ENCODE measurements around the gene NCK2.
A peak's percentile ranks its signal among the peaks of the same experiment; 100 is the strongest.

The NCK2 gene

DNA sequence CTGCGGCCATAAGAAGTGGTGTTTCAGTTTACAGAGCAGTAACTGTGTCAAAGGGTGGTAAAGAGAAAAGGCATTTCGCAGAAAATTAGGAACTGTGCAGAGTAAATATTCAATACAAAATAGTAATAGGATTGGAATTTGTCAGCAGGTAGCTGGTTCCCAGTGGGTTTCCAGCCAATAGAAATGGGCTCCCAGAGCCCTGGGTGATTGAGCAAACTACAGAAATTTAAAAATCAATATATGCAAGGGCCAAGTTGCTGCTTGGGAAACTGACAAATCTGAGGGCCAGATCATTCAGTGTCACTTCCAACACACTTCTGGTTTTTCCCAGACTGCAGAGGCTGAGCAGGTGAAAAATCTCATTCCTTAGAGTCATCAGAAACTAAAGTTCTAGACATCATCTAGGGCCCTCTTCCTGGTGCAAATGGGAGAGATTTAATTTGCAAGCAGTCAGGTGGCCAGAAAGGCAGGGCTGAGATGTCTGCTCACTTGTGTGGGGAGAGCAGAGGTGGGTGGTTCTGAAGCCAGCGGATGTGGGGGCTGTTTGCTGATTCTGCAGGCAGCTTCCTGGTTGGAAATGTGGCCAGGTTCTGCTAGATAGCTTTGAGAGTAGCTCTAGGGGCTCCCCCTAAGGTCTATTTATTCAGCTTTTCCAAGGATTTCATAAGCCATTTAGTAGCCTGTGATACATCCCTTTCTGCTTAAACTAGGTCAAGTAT lies 182.4 kb downstream of the NCK2 start:
- peak in 2 of 3 experiments; percentile 11 to 57 for DNase-seq (ENCODE audit: low read depth in 3 of 3)

- no peak for DNase-seq (ENCODE audit: low read depth in 3 of 3)
These were observed 183.4 kb downstream of the NCK2 start for GRCh38 chr2:105928086-105928485.

- no peak for DNase-seq (ENCODE audit: low read depth in 3 of 3)
These were observed 183.9 kb downstream of the NCK2 start for GRCh38 chr2:105928563-105928962.

GRCh38 chr2:105929516-105929915 lies 184.8 kb downstream of the NCK2 start:
- DNase-seq (ENCODE audit: low read depth in 3 of 3), result peak in 1 of 3 experiments; percentile 27

- DNase-seq (ENCODE audit: low read depth in 3 of 3), result no peak
These were observed 187.9 kb downstream of the NCK2 start for GRCh38 chr2:105932582-105932981.

DNA sequence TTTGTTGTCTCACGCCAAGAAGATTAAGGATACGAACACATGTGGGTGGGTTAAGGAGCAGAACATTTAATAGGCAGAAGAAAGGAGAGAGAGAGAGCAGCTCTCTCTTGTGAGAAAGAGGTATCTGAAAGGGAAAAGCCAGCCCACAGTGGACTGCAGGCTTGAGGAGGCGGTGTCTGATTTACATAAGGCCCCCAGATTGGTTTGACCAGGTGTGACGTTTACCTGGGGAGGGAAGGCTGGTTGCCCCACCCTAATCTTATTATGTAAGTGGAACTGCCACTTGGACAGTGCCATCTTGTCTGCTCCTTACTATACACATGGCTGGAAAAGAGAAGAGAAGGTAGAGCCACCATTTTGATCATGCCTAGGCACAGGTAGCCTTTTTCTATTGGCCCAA lies 189.2 kb downstream of the NCK2 start:
- no peak for DNase-seq (ENCODE audit: low read depth in 3 of 3)

DNA sequence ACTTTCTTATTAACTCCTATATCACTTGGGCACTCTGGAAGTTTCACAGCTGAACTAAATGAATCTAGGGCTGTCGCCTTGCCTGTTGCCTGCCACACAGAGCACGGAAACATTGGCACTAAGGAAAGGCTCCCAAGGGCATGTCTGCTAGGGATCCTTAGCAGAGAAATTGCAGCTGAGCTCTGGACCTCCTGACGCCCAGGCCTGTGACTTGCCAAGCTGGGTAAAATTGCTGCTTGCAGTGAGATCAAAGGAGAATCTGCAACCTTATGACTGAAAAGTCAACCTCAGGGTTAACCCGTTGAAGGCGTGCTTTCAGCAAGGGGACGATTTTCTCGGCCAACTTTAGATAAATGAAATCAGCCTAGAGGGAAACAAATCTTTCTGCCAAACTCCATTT lies 189.8 kb downstream of the NCK2 start:
- DNase-seq (ENCODE audit: low read depth in 3 of 3), result peak; percentile 12 to 27 (median 19)

DNA sequence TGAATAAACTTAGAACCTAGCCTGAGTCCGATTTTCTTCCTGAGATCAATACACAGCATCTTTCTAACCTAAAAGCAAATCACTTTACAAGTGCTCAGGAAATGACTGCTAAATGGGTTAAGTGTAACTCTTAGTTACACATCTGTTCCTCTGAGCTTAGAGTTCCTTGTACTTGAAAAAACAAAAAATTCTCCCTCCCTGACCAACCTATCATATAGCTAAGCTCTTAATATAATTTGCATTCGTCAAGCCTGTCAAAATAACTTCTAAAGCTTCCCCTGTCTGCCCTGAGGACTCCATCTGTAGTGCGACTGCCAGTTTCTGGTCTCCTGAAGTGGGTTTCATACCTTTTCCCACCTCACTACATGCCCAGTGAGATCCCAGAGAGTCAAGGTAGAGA lies 190.4 kb downstream of the NCK2 start:
- DNase-seq (ENCODE audit: low read depth in 3 of 3), result no peak

GRCh38 chr2:105936954-105937353 lies 192.2 kb downstream of the NCK2 start:
- no peak for DNase-seq (ENCODE audit: low read depth in 3 of 3)

DNA sequence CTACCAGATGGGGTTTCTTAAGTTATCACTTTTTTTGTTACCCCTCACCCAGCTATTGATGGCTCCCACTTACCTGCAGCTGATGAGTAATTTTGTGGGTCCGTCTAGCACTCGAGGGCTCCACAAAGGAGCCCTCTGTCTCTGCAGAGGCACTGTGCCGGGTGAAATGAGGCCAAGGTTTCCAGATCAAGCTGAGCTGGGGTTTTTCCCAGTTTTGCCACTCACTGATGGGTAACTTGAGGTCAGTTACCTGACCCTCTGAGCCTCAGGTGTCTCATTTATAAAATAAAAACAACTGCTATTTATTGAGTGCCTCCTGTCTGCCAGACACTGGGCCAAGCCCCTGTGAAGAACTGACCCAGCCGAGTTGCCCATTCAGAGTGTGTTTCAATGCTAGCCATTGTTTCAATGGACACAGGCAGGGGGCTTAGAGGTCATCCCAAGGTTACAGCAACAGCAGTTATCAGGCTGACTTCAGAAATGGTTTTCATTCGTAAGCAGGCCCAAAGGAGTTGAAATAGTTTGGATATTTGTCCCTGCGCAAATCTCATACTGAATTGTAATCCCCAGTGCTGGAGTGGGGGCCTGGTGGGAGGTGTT lies 192.9 kb downstream of the NCK2 start:
- DNase-seq (ENCODE audit: low read depth in 3 of 3), result no peak

All from stimulated activated CD4-positive, alpha-beta T cell treated with anti-CD3 and anti-CD28 coated beads, TNF-alpha, amount 100 ng/mL, for 24 hours (primary cell).